Measurements from ENCODE around the gene DENR.

GRCh38 chr12:122730215-122731014, 22.2 kb upstream of the DENR start, which contains the start of gene HCAR1:
- no peak for TF ChIP-seq POLR2A (IDR thresholded peaks at IDR 0.05)
- TF ChIP-seq CTCF (IDR thresholded peaks at IDR 0.05) = no peak
